Measurements from ENCODE around the gene CBX2. TPM values are rescaled to one million over a fixed set of nuclear protein-coding genes. Genes with fewer than 3 reads are reported as not detected.

The CBX2 gene
- total and polyA plus RNA-seq, 2 of the 4 experiments (the other 2 are of a cell fraction) = 2.0 to 3.2 TPM

DNA sequence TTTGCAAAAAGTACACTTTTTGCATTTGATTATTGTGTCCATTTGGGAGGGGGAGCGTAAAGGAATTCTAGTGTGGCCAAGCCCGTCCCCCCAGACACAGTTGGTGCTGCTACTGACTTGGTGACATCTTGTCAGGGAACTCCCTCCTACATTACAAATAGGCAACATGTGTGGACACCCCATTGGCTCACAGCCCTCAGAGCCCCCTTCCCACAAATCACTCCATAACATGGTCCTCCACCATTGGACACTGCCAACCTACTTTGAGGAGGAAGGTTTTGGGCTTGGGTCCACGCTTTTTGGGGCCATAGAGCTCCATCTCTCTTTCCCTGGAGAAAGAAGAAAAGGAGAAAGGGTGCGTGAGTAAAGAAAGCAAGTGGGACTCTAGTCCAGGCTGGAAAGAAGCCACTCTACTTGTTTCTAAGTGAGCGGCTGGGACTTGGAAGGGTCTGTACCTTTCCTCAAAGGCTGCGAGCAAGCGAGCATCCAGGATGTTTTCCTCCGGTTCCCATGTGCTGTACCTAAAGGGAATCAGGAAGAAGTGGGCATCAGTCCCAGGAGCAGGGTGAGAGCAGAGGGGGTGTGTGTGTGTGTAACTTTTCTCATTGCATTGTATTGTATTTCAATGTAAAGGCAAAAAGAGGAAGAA, 18.0 kb downstream of the CBX2 start:
- Histone ChIP-seq H3K36me3 (ENCODE audit: control insufficient read depth, insufficient read depth, low read length) (peaks cover 9% of the 10 kb centered on the region; the same call in 1 of the 2 replicates), H3K27me3 (ENCODE audit: control insufficient read depth, insufficient read depth, low read length) (peaks cover 42% of the 10 kb centered on the region), H3K9me1 (ENCODE audit: insufficient read depth, low read length) (peaks cover 5% of the 10 kb centered on the region; the same call in 1 of the 2 replicates), H3K14ac (replicated peaks; ENCODE audit: low read depth, low read length) (peak overlapping the region; percentile 29), H2BK5ac (ENCODE audit: low read depth, low read length, poor library complexity, severe bottlenecking) (no peak overlapping the region), H3K9ac (ENCODE audit: low read depth, low read length) (peak overlapping the region; percentile 82), H4K20me1 (ENCODE audit: insufficient read depth, low read length) (peaks cover 14% of the 10 kb centered on the region), H3K56ac (ENCODE audit: extremely low read depth, insufficient read depth, low read length) (peak overlapping the region; percentile 22; the same call in 1 of the 2 replicates), H3K4me2 (ENCODE audit: low read depth, low read length) (peak overlapping the region; percentile 97), H2AK9ac (replicated peaks; ENCODE audit: low read depth, low read length, poor library complexity) (no peak overlapping the region), H3K79me1 (ENCODE audit: low read depth in 1 of 2, low read length in 2 of 2) (peaks cover 8 to 23% of the 10 kb centered on the region in 2 experiments; a peak in 2 of 4 replicates), H4K91ac (ENCODE audit: insufficient read depth, low read depth, low read length) (peak overlapping the region; percentile 43), H4K8ac (ENCODE audit: low read depth in 2 of 2, low read length in 2 of 2) (no peak overlapping the region), H3K23ac (ENCODE audit: low read depth, low read length) (peak overlapping the region; percentile 65), H2BK15ac (ENCODE audit: low read depth, low read length) (no peak overlapping the region), H2AFZ (replicated peaks; ENCODE audit: low read length, poor library complexity) (no peak overlapping the region), H2BK20ac (ENCODE audit: low read depth, low read length) (no peak overlapping the region), H3K18ac (ENCODE audit: low read depth, low read length) (no peak overlapping the region), H3K4ac (ENCODE audit: low read depth, low read length) (peak overlapping the region; percentile 74), H3K4me1 (ENCODE audit: control insufficient read depth, insufficient read depth, low read length) (peaks cover 17% of the 10 kb centered on the region), H2AK5ac (ENCODE audit: low read depth, low read length) (peak overlapping the region; percentile 89; the same call in 1 of the 2 replicates), H4K5ac (ENCODE audit: low read depth, low read length) (no peak overlapping the region), H3K4me3 (ENCODE audit: insufficient read depth, low read depth, low read length) (peak overlapping the region; percentile 65), H3K9me3 (ENCODE audit: control insufficient read depth, insufficient read depth, low read length) (no peaks in the 10 kb centered on the region; the same call in 1 of the 2 replicates), H2BK120ac (ENCODE audit: low read depth, low read length) (no peak overlapping the region), H3K27ac (ENCODE audit: insufficient read depth, low read length) (peak overlapping the region; percentile 78; the same call in 1 of the 2 replicates)
- dilution Hi-C loops (cut with HindIII; ENCODE audit: low sequenced_read_pairs, unreplicated experiment) (no loop called here), in situ Hi-C loops (cut with MboI; ENCODE audit: low sequenced_read_pairs) (no loop called here), intact Hi-C loops (cut with micrococcal nuclease) (no loop called here)
- TF ChIP-seq RAD21 (IDR thresholded peaks at IDR 0.05; ENCODE audit: low read length) (no peak), BHLHE40 (IDR thresholded peaks at IDR 0.05; ENCODE audit: low read depth, low read length) (no peak), RCOR1 (IDR thresholded peaks at IDR 0.05; ENCODE audit: insufficient replicate concordance, low read length) (no peak), CEBPB (IDR thresholded peaks at IDR 0.05; ENCODE audit: low read depth, low read length) (no peak), SMC3 (IDR thresholded peaks at IDR 0.05; ENCODE audit: low read depth, low read length) (no peak), POLR2A (IDR thresholded peaks at IDR 0.05; ENCODE audit: low read depth, low read length) (no peak), NFE2L2 (IDR thresholded peaks at IDR 0.05; ENCODE audit: low read depth, low read length) (no peak), MXI1 (IDR thresholded peaks at IDR 0.05; ENCODE audit: borderline replicate concordance, low read depth, low read length) (no peak), CHD1 (IDR thresholded peaks at IDR 0.05; ENCODE audit: low read depth, low read length) (no peak), FOS (IDR thresholded peaks at IDR 0.05; ENCODE audit: low read depth, low read length) (no peak)
- TF ChIP-seq, protein P1, sequence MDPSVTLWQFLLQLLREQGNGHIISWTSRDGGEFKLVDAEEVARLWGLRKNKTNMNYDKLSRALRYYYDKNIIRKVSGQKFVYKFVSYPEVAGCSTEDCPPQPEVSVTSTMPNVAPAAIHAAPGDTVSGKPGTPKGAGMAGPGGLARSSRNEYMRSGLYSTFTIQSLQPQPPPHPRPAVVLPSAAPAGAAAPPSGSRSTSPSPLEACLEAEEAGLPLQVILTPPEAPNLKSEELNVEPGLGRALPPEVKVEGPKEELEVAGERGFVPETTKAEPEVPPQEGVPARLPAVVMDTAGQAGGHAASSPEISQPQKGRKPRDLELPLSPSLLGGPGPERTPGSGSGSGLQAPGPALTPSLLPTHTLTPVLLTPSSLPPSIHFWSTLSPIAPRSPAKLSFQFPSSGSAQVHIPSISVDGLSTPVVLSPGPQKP (IDR thresholded peaks at IDR 0.05; ENCODE audit: borderline replicate concordance, low read depth, low read length) = no peak
- 40% methylated on average over 1 of the region's 8 CpGs; no CpG with 5 or more reads in 1 of the 2 experiments for WGBS, 2 experiments (ENCODE audit: extremely low coverage in 2 of 2, insufficient read length in 1 of 2)
- CTCF ChIA-PET = no interaction called here
- no peak for ATAC-seq (ENCODE audit: low read depth)
- BruUV-seq (replicated peaks) = no TSS peak
- no peak for DNase-seq
- POLR2A ChIA-PET (ENCODE audit: unreplicated experiment) = interaction anchor here (0.6 kb wide), 1 partner anchor 14 kb away, joined by 3 read pairs; no protein-coding TSS in a partner anchor
